ENCODE measurements around the gene PTPRN2. TPM values are rescaled to one million over a fixed set of nuclear protein-coding genes. Genes with fewer than 3 reads are reported as not detected.

The PTPRN2 gene
- total and polyA plus RNA-seq, 2 of the 8 experiments (the other 6 are each of a cell fraction or from before 2014, with no cell fraction given) = 2.6 to 4.5 TPM

GRCh38 chr7:158001003-158001402 lies 586.6 kb downstream of the PTPRN2 start:
- no peak overlapping the region for H3K14ac ChIP-seq (ENCODE audit: insufficient read length)
- peaks cover 0 to 19% (median 4%) of the 10 kb centered on the region in 4 experiments; a peak in 3 of 7 replicates for H3K4me1 ChIP-seq (replicated peaks in 1 of 4; ENCODE audit: control insufficient read depth in 3 of 4, insufficient read depth in 4 of 4, low read length in 3 of 4)
- H4K91ac ChIP-seq (replicated peaks; ENCODE audit: insufficient read length, low read length) = no peak overlapping the region
- no peak overlapping the region for H3K4ac ChIP-seq (replicated peaks; ENCODE audit: insufficient read length, low read depth, low read length)
- 89% methylated on average over 7 of the region's 12 CpGs; no CpG with 5 or more reads in 1 of the 2 experiments for WGBS, 2 experiments (ENCODE audit: extremely low coverage in 1 of 2, insufficient coverage in 1 of 2, insufficient read length in 1 of 2, insufficient replicate concordance in 2 of 2, low coverage in 1 of 2, low lambda C conversion rate in 2 of 2, missing lambda C conversion rate in 1 of 2)
- H3K9ac ChIP-seq (replicated peaks in 1 of 4; ENCODE audit: extremely low read depth in 1 of 4, low read depth in 3 of 4, low read length in 3 of 4) = no peak overlapping the region
- H3K9me3 ChIP-seq (ENCODE audit: insufficient read depth in 2 of 2, low read depth in 1 of 2, low read length in 1 of 2) = no peaks in the 10 kb centered on the region
- H3K23ac ChIP-seq (ENCODE audit: insufficient read length) = no peak overlapping the region
- no peaks in the 10 kb centered on the region for H3K27me3 ChIP-seq (replicated peaks in 1 of 4; ENCODE audit: control insufficient read depth in 3 of 4, extremely low read depth in 1 of 4, insufficient read depth in 3 of 4, low read length in 3 of 4)
- H2AK5ac ChIP-seq (ENCODE audit: low read depth, low read length) = no peak overlapping the region
- H4K8ac ChIP-seq (ENCODE audit: extremely low read depth, insufficient read depth, low read length) = no peak overlapping the region
- no peaks in the 10 kb centered on the region for H3K36me3 ChIP-seq (ENCODE audit: control insufficient read depth in 2 of 4, insufficient read depth in 4 of 4, low read length in 3 of 4)
- CTCF ChIA-PET (ENCODE audit: partially characterized antibody) = interaction anchor here (0.5 to 0.7 kb wide), 2 partner anchors 14 to 38 kb away, joined by 3 read pairs; no protein-coding TSS in a partner anchor
- H2BK20ac ChIP-seq (ENCODE audit: low read length) = no peak overlapping the region
- H4K20me1 ChIP-seq (replicated peaks in 1 of 2; ENCODE audit: control insufficient read depth in 1 of 2, insufficient read depth in 2 of 2, low read length in 2 of 2) = no peaks in the 10 kb centered on the region
- H2BK15ac ChIP-seq (ENCODE audit: low read length) = no peak overlapping the region
- 0 out of 2 replicates have a peak overlapping the region, but pooled peaks have one; percentile 27 for H2BK12ac ChIP-seq (ENCODE audit: low read depth, low read length)
- no peak overlapping the region for H3K18ac ChIP-seq (ENCODE audit: extremely low read depth, low read length)
- no peak overlapping the region for H3K56ac ChIP-seq (replicated peaks; ENCODE audit: insufficient read length, low read depth, low read length)
- no peaks in the 10 kb centered on the region for H3K23me2 ChIP-seq (ENCODE audit: low read depth, low read length)
- H3K79me2 ChIP-seq (ENCODE audit: control insufficient read depth in 1 of 2, insufficient read depth in 2 of 2, low read length in 2 of 2) = no peaks in the 10 kb centered on the region
- H2BK5ac ChIP-seq (ENCODE audit: low read depth, low read length) = peak overlapping the region; percentile 75; the same call in 1 of the 2 replicates
- no peaks in the 10 kb centered on the region for H3K79me1 ChIP-seq (ENCODE audit: low read depth, low read length)
- no peak overlapping the region for H2AFZ ChIP-seq (ENCODE audit: low read length)
- POLR2A ChIA-PET (ENCODE audit: partially characterized antibody) = no interaction called here
- H4K5ac ChIP-seq (ENCODE audit: insufficient read length, low read depth, low read length) = no peak overlapping the region
- no peak overlapping the region for H3K27ac ChIP-seq (ENCODE audit: low read depth, low read length)
- no peak overlapping the region for H2BK120ac ChIP-seq (replicated peaks; ENCODE audit: low read depth, low read length)
- DNase-seq (ENCODE audit: low read depth in 1 of 2, low spot score in 2 of 2) (no peak), FAIRE-seq (no peak)
- no peak overlapping the region for H3K4me2 ChIP-seq (ENCODE audit: insufficient read depth in 1 of 2, low read depth in 2 of 2, low read length in 2 of 2)
- H3K4me3 ChIP-seq (ENCODE audit: extremely low read depth in 1 of 4, insufficient read depth in 2 of 4, low read depth in 3 of 4, low read length in 4 of 4) = no peak overlapping the region

All from H1 (cell line).